ENCODE data around the gene PPM1B. TPM values are rescaled to one million over a fixed set of nuclear protein-coding genes. Genes with fewer than 3 reads are reported as not detected.

Gene PPM1B
- polyA plus RNA-seq, 3 donors = 62.1 to 85.4 (median 74.1) TPM

GRCh38 chr2:44273596-44273995 lies 104.9 kb downstream of the PPM1B start:
- no peak for DNase-seq (ENCODE audit: extremely low read depth in 1 of 11, low read depth in 9 of 11, low spot score in 4 of 11)

- DNase-seq (ENCODE audit: extremely low read depth in 1 of 11, low read depth in 9 of 11, low spot score in 4 of 11) = no peak
These were observed 107.2 kb downstream of the PPM1B start for GRCh38 chr2:44275927-44276303.

DNA sequence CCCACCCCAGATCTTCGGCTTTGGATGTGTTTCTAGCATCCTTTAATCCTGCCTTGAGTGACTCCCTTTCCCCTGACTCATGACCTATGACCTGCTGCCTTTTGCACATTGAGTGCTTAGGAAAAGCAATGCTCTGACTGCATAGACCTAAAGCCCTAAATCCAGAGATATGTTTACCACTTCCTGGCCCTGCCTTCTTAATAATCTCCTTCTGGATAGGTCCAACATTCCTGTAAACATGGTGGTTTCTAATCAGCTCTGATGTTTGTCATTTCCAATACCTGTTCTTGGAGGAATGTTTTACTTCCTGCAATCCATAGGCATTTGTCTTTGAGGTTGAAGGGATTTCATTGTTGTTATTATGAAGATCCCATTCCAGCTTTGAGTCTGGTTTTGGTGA lies 108.9 kb downstream of the PPM1B start:
- no peak for DNase-seq (ENCODE audit: extremely low read depth in 1 of 11, low read depth in 9 of 11, low spot score in 4 of 11)

DNA sequence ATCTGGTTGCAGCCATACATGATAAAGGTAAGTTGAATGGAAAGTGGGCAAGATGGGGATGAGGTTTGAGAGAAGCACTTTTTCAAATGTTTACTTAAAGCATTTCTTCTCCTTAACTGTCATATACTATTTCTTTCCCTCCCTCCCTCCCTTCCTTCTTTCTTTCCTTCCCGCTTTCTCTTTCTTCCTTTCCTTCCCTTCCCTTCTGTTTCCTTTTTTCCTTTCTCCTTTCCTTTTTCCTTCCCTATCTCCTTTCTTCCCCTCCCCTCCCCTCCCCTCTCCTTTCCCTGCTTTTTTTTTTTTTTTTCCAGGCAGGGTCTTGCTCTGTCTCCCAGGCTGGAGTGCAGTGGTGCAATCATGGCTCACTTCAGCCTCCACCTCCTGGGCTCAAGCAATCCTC lies 112.2 kb downstream of the PPM1B start:
- DNase-seq (ENCODE audit: extremely low read depth in 1 of 11, low read depth in 9 of 11, low spot score in 4 of 11) = no peak

Other genes with a start within 250 kb of the PPM1B start
- gene LRPPRC, start 172.9 kb upstream of the PPM1B start, polyA plus RNA-seq (ENCODE audit: insufficient read length in 3 of 3) = 100 to 1,000 TPM; 105 to 122 (median 121) TPM
- gene SLC3A1, start 106.6 kb downstream of the PPM1B start, polyA plus RNA-seq (ENCODE audit: insufficient read length in 3 of 3) = 100 to 1,000 TPM; 146 to 244 (median 223) TPM
- 100 to 1,000 TPM; 151 to 189 (median 169) TPM for gene PREPL, start 192.6 kb downstream of the PPM1B start, polyA plus RNA-seq (ENCODE audit: insufficient read length in 3 of 3)
- 10 to 100 TPM; 13.2 to 14.8 (median 14.5) TPM for gene CAMKMT, start 193.1 kb downstream of the PPM1B start, polyA plus RNA-seq (ENCODE audit: insufficient read length in 3 of 3)